Liver (tissue), 3 donors: Measurements from ENCODE around the gene EFS.
"Not testable (repeated sequence)": the region's sequence is repeated elsewhere in the genome, so short reads cannot be mapped to it uniquely, and the experiment has no call there.

Source experiments
- RAD21 ChIP-seq, 2 donors: IDR thresholded peaks; 2 replicates each; pipeline ENCODE4 v1.6.1; 2016; ENCODE audit warnings: antibody characterized with exemption in 2 of 2, mild to moderate bottlenecking in 2 of 2
- RXRA ChIP-seq, 2 donors: IDR thresholded peaks; 2 replicates each; pipeline ENCODE4 v1.6.1; 2017 to 2018; ENCODE audit warnings: antibody characterized with exemption in 2 of 2, mild to moderate bottlenecking in 1 of 2
- TF ChIP-seq, protein P1 (sequence below): fragments of 150-350 bp; IDR thresholded peaks from 2 replicates; pipeline ENCODE4 v1.5.1; 2017; ENCODE audit warnings: improper control_type of control experiment, low read depth, low read length; ENCODE audit not compliant: missing input control
- donor health status: healthy.
- donor health status: healthy.

DNA sequence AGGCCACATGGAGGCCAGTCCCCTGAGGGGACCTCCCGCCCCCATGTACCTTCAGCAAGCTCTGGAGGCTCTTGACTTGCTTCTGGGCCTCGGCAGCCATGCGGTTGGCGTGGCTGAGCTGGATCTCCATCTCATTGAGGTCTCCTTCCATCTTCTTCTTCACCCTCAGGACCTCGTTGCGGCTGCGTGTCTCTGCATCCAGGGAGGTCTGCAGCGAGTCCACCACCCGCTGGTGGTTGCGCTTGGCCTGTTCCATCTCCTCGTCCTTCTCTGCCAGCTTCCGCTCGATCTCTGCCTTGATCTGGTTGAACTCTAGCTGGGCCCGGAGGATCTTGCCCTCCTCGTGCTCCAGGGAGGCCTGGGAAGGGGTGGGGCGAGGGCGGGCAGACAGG lies 21.3 kb upstream of the EFS start:
- TF ChIP-seq, protein P1, sequence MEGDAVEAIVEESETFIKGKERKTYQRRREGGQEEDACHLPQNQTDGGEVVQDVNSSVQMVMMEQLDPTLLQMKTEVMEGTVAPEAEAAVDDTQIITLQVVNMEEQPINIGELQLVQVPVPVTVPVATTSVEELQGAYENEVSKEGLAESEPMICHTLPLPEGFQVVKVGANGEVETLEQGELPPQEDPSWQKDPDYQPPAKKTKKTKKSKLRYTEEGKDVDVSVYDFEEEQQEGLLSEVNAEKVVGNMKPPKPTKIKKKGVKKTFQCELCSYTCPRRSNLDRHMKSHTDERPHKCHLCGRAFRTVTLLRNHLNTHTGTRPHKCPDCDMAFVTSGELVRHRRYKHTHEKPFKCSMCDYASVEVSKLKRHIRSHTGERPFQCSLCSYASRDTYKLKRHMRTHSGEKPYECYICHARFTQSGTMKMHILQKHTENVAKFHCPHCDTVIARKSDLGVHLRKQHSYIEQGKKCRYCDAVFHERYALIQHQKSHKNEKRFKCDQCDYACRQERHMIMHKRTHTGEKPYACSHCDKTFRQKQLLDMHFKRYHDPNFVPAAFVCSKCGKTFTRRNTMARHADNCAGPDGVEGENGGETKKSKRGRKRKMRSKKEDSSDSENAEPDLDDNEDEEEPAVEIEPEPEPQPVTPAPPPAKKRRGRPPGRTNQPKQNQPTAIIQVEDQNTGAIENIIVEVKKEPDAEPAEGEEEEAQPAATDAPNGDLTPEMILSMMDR, result not testable (repeated sequence)
- TF ChIP-seq RAD21, RXRA (IDR thresholded peaks at IDR 0.05): not testable (repeated sequence)
